NT2/D1 (cell line): ENCODE data around the gene TPK1.

ENCODE experiments used
- SUZ12 ChIP-seq: IDR thresholded peaks from 2 replicates; pipeline ENCODE4 v1.6.1; 2011; ENCODE audit not compliant: insufficient read length, insufficient read depth; ENCODE audit errors: extremely low read depth
- YY1 ChIP-seq: IDR thresholded peaks from 2 replicates; pipeline ENCODE4 v1.6.1; 2011; ENCODE audit not compliant: insufficient read length, insufficient read depth
- ZNF274 ChIP-seq: IDR thresholded peaks from 2 replicates; pipeline ENCODE4 v1.6.1; 2011; ENCODE audit warnings: mild to moderate bottlenecking, low read depth, low read length

GRCh38 chr7:144747936-144748335, 87.9 kb downstream of the TPK1 start:
- TF ChIP-seq ZNF274 (no peak), YY1 (no peak), SUZ12 (no peak)
